Aorta (tissue), 5 donors: ENCODE results near the gene LRP11. TPM values are rescaled to one million over a fixed set of nuclear protein-coding genes. Genes with fewer than 3 reads are reported as not detected.
"Not testable (repeated sequence)": the region's sequence is repeated elsewhere in the genome, so short reads cannot be mapped to it uniquely, and the experiment has no call there.

Experiments used
- ATAC-seq: fragments of 200-7000 bp; cut with Tn5 transposase; one replicate; pipeline ENCODE4 v1.9.1; 2022; ENCODE audit warnings: moderate library complexity; ENCODE audit not compliant: low FRiP score
- DNase-seq, 2 donors: peaks; one replicate each; pipeline ENCODE4 v3.0.0-alpha.2; 2020
- H3K27ac ChIP-seq, 2 donors: one replicate each; pipeline ENCODE4 v1.5.1; 2013; ENCODE audit warnings: low read length in 2 of 2, mild to moderate bottlenecking in 2 of 2, moderate library complexity in 2 of 2, control low read depth in 1 of 2, inconsistent platforms in 1 of 2, low read depth in 1 of 2
- H3K27me3 ChIP-seq, 2 donors: one replicate each; pipeline ENCODE4 v1.6.1; 2013; ENCODE audit warnings: control low read depth in 1 of 2, low read length in 1 of 2, mild to moderate bottlenecking in 1 of 2, moderate library complexity in 1 of 2; ENCODE audit not compliant: insufficient read depth in 2 of 2, control insufficient read depth in 1 of 2
- H3K36me3 ChIP-seq, 2 donors: one replicate each; pipeline ENCODE4 v1.6.1; 2013; ENCODE audit warnings: control low read depth in 1 of 2, low read length in 1 of 2, mild to moderate bottlenecking in 1 of 2; ENCODE audit not compliant: insufficient read depth in 2 of 2, control insufficient read depth in 1 of 2
- H3K4me1 ChIP-seq, 2 donors: one replicate each; pipeline ENCODE4 v1.6.1; 2013; ENCODE audit warnings: low read length in 2 of 2, control low read depth in 1 of 2, mild to moderate bottlenecking in 1 of 2, moderate library complexity in 1 of 2; ENCODE audit not compliant: insufficient read depth in 2 of 2, control insufficient read depth in 1 of 2
- H3K4me3 ChIP-seq, 2 donors: one replicate each; pipeline ENCODE4 v1.5.1; 2013; ENCODE audit warnings: low read length in 2 of 2, control low read depth in 1 of 2, mild to moderate bottlenecking in 1 of 2
- H3K9me3 ChIP-seq: one replicate; pipeline ENCODE4 v1.6.1; 2013; ENCODE audit warnings: mild to moderate bottlenecking, low read length; ENCODE audit not compliant: control insufficient read depth
- WGBS, 2 donors: extraction: QIAGEN DNeasy Blood & Tissue Kit; methylation state at CpG; one replicate each; pipeline ENCODE4 v1.1.7; 2013; 5-methylcytosine and 5-hydroxymethylcytosine counted together
- intact Hi-C, 2 donors: fragments of 100-400 bp; cut with DNase I; formaldehyde crosslinking; loops; one replicate each; pipeline versions ENCODE4 v1.14.2 to v1.15.0; 2022
- polyA plus RNA-seq, 2 donors: library from polyadenylated mRNA; stranded (reverse); fragments of 200-250 nt; gene quantifications; one replicate each; pipeline ENCODE4 v1.2.3, GENCODE V29; 2013
- total RNA-seq, 2 donors: library from RNA; stranded (reverse); fragmentation: NEBNext Ultra II Directional; extraction: Animal tissue kit (Norgen Biotek cat#: 25700); gene quantifications; one replicate each; pipeline ENCODE4 v1.2.1, GENCODE V29; 2021
- donor health status: healthy with polysubstance abuse.
- donor health status: Bipolar disorder and iron deficiency.
- donor health status: DM: no; HTN: no; CAD: no.
- donor health status: DM: no; HTN: no; CAD: no.
- donor health status: DM: yes; HTN: yes; CAD: no.

LRP11 gene
- total and polyA plus RNA-seq, 4 donors, result 0.63 to 35.3 (median 18.8) TPM

DNA sequence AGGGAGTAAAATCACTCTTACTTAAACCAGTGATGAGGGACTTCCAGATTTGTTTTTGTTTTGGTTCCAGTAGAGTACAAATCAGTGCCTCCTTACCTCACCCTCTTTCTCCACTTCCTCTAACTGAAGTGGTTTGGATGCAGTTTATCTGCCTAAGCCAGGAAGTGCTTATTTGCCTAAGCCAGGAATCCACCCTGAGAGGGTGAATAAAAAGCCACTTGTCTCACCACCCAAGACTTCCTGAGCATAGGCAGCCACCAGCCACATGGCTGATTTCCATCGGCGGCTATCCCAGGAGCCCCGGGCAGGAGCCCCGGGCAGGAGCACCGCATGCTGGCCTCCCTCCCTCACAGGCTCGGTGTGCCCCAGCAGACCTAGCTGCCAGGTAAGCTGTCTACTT lies 12.0 kb downstream of the LRP11 start:
- intact Hi-C loops, result no loop called here
- WGBS, 2 donors, result 80 to 88% methylated on average over 6 of the region's 6 CpGs

DNA sequence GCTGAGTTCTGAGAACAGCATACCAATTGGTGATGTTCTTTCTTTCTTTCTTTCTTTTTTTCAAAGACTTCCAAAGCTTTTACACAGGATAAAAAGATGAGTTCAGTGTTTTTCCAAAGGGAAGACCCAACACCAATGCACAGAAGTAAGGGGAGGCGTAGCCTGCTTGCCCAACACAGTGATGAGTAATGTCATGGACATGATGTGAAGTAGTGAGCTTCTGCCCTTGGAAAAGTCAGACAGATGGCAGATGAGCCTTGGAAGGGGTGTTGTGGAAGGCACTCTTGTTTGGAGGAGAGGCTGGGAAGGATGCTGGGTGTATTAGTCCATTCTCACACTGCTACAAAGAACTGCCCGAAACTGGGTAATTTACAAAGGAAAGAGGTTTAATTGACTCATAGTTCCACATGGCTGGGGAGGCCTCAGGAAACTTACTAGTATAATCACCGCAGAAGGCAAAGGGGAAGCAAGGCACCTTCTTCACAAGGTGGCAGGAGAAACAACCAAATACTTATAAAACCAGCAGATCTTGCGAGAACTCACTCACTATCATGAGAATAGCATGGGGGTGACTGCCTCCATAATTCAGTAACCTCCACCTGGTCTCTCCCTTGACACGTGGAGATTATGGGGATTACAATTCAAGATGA lies 12.6 kb downstream of the LRP11 start:
- Histone ChIP-seq H3K4me3 (no peak overlapping the region), H3K36me3 (no peaks in the 10 kb centered on the region), H3K9me3 (no peaks in the 10 kb centered on the region), H3K4me1 (no peaks in the 10 kb centered on the region), H3K27me3 (no peaks in the 10 kb centered on the region), H3K27ac (no peak overlapping the region)
- DNase-seq (no peak), ATAC-seq (no peak)
- 96% methylated on average over 5 of the region's 5 CpGs for WGBS, 2 donors
- intact Hi-C loops, result no loop called here

More for the DNA sequence above, 12.0 kb downstream of the LRP11 start:
- Histone ChIP-seq H3K36me3 (no peaks in the 10 kb centered on the region), H3K9me3 (no peaks in the 10 kb centered on the region), H3K27ac (no peak overlapping the region), H3K4me1 (no peaks in the 10 kb centered on the region), H3K27me3 (no peaks in the 10 kb centered on the region), H3K4me3 (no peak overlapping the region)
- ATAC-seq (peak; percentile 37), DNase-seq (no peak)

DNA sequence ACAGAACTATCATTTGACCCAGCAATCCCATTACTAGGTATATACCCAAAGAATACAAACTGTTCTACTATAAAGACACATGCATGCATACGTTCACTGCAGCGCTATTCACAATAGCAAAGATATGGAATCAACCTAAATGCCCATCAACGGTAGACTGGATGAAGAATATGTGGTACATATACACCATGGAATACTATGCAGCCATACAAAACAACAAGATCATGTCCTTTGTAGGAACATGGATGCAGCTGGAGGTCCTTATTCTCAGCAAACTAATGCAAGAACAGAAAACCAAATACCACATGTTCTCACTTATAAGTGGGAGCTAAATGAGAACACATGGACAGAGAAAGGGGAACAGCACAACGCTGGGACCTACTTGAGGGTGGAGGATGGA lies 15.8 kb downstream of the LRP11 start:
- H3K4me1 ChIP-seq, H3K36me3 ChIP-seq, ATAC-seq, H3K27me3 ChIP-seq, H3K27ac ChIP-seq, DNase-seq, H3K4me3 ChIP-seq, intact Hi-C loops, H3K9me3 ChIP-seq: not testable (repeated sequence)
- WGBS, 2 donors, result 72 to 90% methylated on average over 4 of the region's 4 CpGs

DNA sequence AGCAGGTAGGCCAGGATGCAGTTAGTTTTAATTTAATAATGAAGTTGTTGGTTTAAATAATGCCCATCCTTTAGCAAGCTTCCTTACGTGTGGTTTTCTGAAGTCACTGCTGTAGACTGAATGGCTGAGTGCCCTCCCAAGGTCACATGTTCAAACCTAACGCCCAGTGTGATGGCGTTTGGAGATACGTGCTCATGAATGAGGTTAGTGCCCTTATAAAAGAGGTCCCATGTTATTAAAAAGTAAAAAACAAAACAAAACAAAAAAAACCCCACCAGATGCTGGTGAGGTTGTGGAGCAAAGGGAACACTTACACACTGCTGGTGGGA lies 16.3 kb downstream of the LRP11 start:
- Histone ChIP-seq H3K4me3 (no peak overlapping the region), H3K4me1 (no peaks in the 10 kb centered on the region), H3K27ac (no peak overlapping the region), H3K27me3 (no peaks in the 10 kb centered on the region), H3K9me3 (no peaks in the 10 kb centered on the region), H3K36me3 (no peaks in the 10 kb centered on the region)
- ATAC-seq (no peak), DNase-seq (no peak)
- intact Hi-C loops, result no loop called here
- 95 to 97% methylated on average over 4 of the region's 4 CpGs for WGBS, 2 donors

DNA sequence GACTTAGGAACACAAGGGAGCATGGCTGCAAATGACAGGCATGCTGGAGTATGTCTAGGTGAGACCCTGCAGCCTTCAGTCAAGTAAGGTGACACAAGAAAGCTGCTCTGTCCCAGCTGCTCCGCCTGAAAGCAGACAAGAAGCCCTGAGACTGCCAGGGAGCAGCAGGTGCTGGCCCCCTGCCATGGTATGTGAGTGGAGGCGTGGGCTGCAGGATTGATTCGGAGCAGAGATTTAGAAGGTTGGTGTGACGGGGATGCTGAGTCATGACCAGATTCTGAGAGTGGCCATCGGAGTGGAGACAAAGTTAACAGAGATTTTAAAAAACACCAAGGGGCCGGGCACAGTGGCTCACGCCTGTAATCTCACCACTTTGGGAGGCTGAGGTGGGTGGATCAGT lies 17.8 kb downstream of the LRP11 start:
- Histone ChIP-seq H3K4me3 (no peak overlapping the region), H3K9me3 (no peaks in the 10 kb centered on the region), H3K27ac (no peak overlapping the region), H3K27me3 (no peaks in the 10 kb centered on the region), H3K4me1 (no peaks in the 10 kb centered on the region), H3K36me3 (no peaks in the 10 kb centered on the region)
- WGBS, 2 donors, result 49 to 57% methylated on average over 7 of the region's 7 CpGs
- intact Hi-C loops, result no loop called here
- ATAC-seq, result no peak
- DNase-seq, result peak in 1 of 2 donors; percentile 56

DNA sequence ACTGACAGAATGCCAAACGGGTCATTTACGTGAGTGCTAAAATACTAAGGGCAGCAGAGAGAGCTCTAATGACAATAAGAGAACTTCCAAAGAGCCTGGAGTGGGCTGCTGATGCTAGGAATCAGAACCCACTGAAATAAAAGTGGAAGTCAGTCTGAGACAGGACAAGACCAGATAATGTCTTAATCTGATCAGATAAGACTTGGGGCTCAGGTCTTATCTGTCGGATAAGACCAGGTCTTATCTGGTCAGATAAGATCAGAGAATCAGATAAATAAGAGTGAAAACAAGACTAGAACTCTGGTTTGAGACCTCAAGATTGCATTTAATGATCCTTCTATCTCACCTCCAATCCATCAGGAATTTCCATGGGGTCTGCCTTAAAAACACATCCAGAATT lies 18.6 kb downstream of the LRP11 start:
- Histone ChIP-seq H3K27ac (no peak overlapping the region), H3K27me3 (no peaks in the 10 kb centered on the region), H3K4me1 (no peaks in the 10 kb centered on the region), H3K9me3 (no peaks in the 10 kb centered on the region), H3K4me3 (no peak overlapping the region), H3K36me3 (no peaks in the 10 kb centered on the region)
- WGBS, 2 donors, result 64 to 87% methylated on average over 3 of the region's 3 CpGs
- DNase-seq, result no peak
- intact Hi-C loops, result no loop called here
- no peak for ATAC-seq

DNA sequence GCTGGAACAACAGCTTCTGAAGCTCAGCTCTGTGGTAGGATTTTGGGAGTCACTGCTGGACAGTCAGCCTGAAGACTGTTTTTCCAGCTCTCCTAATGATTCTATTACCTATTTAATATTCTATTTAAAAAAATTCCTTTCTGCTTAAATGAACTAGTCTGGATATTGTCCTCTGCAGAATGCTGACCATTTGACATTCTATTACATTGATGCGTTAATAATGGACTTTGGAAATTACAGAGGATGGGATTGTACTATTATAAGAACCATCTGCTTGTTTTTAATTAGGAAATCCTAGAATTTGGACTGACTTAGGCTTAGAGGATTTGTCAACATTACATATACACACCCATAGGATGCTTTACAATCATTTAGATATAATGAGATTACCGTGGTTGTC lies 19.7 kb downstream of the LRP11 start:
- ATAC-seq (no peak), DNase-seq (no peak)
- Histone ChIP-seq H3K27me3 (no peaks in the 10 kb centered on the region), H3K4me3 (no peak overlapping the region), H3K9me3 (no peaks in the 10 kb centered on the region), H3K36me3 (no peaks in the 10 kb centered on the region), H3K27ac (no peak overlapping the region), H3K4me1 (no peaks in the 10 kb centered on the region)
- 93 to 100% methylated on average over 2 of the region's 2 CpGs for WGBS, 2 donors
- intact Hi-C loops, result no loop called here

DNA sequence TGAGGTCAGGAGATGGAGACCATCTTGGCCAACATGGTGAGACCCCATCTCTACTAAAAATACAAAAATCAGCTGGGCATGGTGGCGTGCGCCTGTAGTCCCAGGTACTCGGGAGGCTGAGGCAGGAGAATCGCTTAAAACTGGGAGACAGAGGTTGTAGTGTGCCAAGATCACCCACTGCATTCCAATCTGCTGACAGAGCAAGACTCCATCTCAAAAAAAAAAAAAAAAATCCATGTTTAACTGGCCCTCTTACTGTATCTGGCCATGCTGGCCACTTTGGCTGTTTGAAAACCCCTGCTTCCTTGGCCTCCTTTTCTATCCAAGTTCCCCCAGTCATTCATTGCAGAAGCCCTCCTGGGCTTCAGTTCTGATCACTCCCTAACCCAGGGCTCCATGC lies 20.1 kb downstream of the LRP11 start:
- H3K9me3 ChIP-seq, intact Hi-C loops, H3K4me1 ChIP-seq, ATAC-seq, DNase-seq, H3K27ac ChIP-seq, H3K36me3 ChIP-seq, H3K27me3 ChIP-seq, H3K4me3 ChIP-seq: not testable (repeated sequence)
- 90 to 92% methylated on average over 4 of the region's 4 CpGs for WGBS, 2 donors

DNA sequence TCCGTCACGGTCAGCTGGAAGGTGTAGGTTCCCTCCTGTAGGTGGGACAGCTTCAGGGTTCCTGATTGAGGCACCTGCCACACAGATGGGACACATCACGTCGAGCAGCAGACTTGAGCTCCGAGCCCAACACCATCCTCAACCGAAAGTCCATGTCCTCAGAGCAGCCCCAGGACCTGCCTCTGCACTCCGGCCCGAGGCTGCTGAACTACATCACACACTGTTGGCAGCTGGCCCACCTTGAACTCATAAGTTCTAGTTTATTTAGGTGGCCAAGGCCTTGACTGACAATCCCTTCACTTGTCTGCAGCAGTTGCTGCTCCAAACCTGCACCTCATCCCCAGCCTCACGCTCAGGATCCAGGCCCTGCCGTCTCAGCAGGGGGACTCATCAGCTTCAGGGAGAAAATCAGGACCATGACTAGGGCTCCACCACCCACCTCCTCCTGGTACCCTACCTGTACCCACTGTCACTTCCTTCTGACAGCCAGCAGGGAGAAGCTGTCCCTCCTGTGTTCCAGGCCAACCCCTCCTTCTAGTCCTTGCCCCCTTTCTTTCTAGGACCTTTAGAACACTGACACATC lies 21.0 kb downstream of the LRP11 start:
- no peaks in the 10 kb centered on the region for H3K9me3 ChIP-seq
- intact Hi-C loops, result no loop called here
- no peaks in the 10 kb centered on the region for H3K36me3 ChIP-seq
- no peaks in the 10 kb centered on the region for H3K4me1 ChIP-seq
- H3K27me3 ChIP-seq, result no peaks in the 10 kb centered on the region
- no peak overlapping the region for H3K27ac ChIP-seq
- DNase-seq (no peak), ATAC-seq (no peak)
- no peak overlapping the region for H3K4me3 ChIP-seq
- WGBS, 2 donors, result 72 to 76% methylated on average over 10 of the region's 10 CpGs
